ENCODE results near the gene C20orf202. TPM values are rescaled to one million over a fixed set of nuclear protein-coding genes. Genes with fewer than 3 reads are reported as not detected.
A peak's percentile ranks its signal among the peaks of the same experiment; 100 is the strongest.
"Not testable (repeated sequence)": the region's sequence is repeated elsewhere in the genome, so short reads cannot be mapped to it uniquely, and the experiment has no call there.

C20orf202 gene
- total RNA-seq, 1 experiment from 2014 or later = not detected

GRCh38 chr20:1242530-1242929 lies 39.3 kb downstream of the C20orf202 start:
- DNase-seq (ENCODE audit: low read depth) = peak; percentile 77

- DNase-seq (ENCODE audit: low read depth) = no peak
Measured at GRCh38 chr20:1245578-1245977, 42.3 kb downstream of the C20orf202 start.

- no peak for DNase-seq (ENCODE audit: low read depth)
Measured at GRCh38 chr20:1247689-1248088, 44.4 kb downstream of the C20orf202 start.

GRCh38 chr20:1250282-1250681 lies 47.0 kb downstream of the C20orf202 start:
- not testable (repeated sequence) for DNase-seq (ENCODE audit: low read depth)

- no peak for DNase-seq (ENCODE audit: low read depth)
Measured at GRCh38 chr20:1252416-1252815, 49.2 kb downstream of the C20orf202 start.

- DNase-seq (ENCODE audit: low read depth) = no peak
Measured at GRCh38 chr20:1254254-1254653, 51.0 kb downstream of the C20orf202 start.

GRCh38 chr20:1255675-1256074 lies 52.4 kb downstream of the C20orf202 start:
- DNase-seq (ENCODE audit: low read depth) = no peak

Other genes starting within 250 kb of the C20orf202 start
- gene RSPO4, start 201.1 kb upstream of the C20orf202 start, total RNA-seq (2014; rRNA removed) = not detected in 2 replicates
- 95.1 and 142 TPM in 2 replicates for gene PSMF1, start 84.9 kb upstream of the C20orf202 start, total RNA-seq (2014; rRNA removed)
- gene TMEM74B, start 18.5 kb upstream of the C20orf202 start, total RNA-seq (2014; rRNA removed) = 0.13 TPM in 1 of 2 replicates, not detected in the other
- gene RAD21L1, start 22.6 kb downstream of the C20orf202 start, total RNA-seq (2014; rRNA removed) = 0.19 and 0.29 TPM in 2 replicates
- gene SNPH, start 62.8 kb downstream of the C20orf202 start, total RNA-seq (2014; rRNA removed) = 14.0 and 15.8 TPM in 2 replicates
- 1.5 and 2.9 TPM in 2 replicates for gene SDCBP2, start 125.7 kb downstream of the C20orf202 start, total RNA-seq (2014; rRNA removed)
- gene FKBP1A, start 189.6 kb downstream of the C20orf202 start, total RNA-seq (2014; rRNA removed) = 130 and 131 TPM in 2 replicates

Data from LHCN-M2 (cell line).